ENCODE results near the gene DNAJB7.

DNA sequence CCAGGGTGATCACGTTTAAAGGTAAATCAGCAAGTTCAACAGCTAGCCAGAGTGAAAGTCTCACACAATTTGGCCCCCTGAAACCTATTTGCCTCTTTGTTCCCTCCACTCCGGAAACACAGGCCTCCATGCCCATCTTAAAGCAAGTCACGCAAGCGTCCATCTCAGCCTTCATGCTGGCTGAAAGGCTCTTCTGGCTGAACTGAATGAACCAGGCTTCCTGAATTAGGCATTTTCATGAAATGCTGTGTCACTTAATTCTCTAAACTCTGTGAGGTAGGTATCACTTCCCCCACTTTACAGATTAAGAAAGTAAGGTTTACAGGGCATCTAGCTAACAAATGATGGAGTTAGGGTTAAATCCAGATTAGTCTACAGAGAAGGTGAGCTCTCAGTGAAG is 44.2 kb downstream of the DNAJB7 start:
- TF ChIP-seq, protein P1, sequence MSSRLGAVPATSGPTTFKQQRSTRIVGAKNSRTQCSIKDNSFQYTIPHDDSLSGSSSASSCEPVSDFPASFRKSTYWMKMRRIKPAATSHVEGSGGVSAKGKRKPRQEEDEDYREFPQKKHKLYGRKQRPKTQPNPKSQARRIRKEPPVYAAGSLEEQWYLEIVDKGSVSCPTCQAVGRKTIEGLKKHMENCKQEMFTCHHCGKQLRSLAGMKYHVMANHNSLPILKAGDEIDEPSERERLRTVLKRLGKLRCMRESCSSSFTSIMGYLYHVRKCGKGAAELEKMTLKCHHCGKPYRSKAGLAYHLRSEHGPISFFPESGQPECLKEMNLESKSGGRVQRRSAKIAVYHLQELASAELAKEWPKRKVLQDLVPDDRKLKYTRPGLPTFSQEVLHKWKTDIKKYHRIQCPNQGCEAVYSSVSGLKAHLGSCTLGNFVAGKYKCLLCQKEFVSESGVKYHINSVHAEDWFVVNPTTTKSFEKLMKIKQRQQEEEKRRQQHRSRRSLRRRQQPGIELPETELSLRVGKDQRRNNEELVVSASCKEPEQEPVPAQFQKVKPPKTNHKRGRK (CRISPR knock-in tag; IDR thresholded peaks at IDR 0.05; ENCODE audit: borderline replicate concordance), result no peak
- TF ChIP-seq, protein P2, sequence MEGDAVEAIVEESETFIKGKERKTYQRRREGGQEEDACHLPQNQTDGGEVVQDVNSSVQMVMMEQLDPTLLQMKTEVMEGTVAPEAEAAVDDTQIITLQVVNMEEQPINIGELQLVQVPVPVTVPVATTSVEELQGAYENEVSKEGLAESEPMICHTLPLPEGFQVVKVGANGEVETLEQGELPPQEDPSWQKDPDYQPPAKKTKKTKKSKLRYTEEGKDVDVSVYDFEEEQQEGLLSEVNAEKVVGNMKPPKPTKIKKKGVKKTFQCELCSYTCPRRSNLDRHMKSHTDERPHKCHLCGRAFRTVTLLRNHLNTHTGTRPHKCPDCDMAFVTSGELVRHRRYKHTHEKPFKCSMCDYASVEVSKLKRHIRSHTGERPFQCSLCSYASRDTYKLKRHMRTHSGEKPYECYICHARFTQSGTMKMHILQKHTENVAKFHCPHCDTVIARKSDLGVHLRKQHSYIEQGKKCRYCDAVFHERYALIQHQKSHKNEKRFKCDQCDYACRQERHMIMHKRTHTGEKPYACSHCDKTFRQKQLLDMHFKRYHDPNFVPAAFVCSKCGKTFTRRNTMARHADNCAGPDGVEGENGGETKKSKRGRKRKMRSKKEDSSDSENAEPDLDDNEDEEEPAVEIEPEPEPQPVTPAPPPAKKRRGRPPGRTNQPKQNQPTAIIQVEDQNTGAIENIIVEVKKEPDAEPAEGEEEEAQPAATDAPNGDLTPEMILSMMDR (IDR thresholded peaks at IDR 0.05), result no peak
- TF ChIP-seq, protein P3, sequence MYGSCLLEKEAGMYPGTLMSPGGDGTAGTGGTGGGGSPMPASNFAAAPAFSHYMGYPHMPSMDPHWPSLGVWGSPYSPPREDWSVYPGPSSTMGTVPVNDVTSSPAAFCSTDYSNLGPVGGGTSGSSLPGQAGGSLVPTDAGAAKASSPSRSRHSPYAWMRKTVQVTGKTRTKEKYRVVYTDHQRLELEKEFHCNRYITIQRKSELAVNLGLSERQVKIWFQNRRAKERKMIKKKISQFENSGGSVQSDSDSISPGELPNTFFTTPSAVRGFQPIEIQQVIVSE (CRISPR knock-in tag; IDR thresholded peaks at IDR 0.05; ENCODE audit: borderline replicate concordance), result no peak
- TF ChIP-seq, protein P4, sequence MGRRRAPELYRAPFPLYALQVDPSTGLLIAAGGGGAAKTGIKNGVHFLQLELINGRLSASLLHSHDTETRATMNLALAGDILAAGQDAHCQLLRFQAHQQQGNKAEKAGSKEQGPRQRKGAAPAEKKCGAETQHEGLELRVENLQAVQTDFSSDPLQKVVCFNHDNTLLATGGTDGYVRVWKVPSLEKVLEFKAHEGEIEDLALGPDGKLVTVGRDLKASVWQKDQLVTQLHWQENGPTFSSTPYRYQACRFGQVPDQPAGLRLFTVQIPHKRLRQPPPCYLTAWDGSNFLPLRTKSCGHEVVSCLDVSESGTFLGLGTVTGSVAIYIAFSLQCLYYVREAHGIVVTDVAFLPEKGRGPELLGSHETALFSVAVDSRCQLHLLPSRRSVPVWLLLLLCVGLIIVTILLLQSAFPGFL (CRISPR knock-in tag; IDR thresholded peaks at IDR 0.05; ENCODE audit: borderline replicate concordance), result no peak
- TF ChIP-seq GABPB1 (CRISPR knock-in tag; IDR thresholded peaks at IDR 0.05) (no peak), SP1 (CRISPR knock-in tag; conservative IDR thresholded peaks at IDR 0.05) (no peak), RELA (CRISPR knock-in tag; IDR thresholded peaks at IDR 0.05; ENCODE audit: borderline replicate concordance) (no peak)
- TF ChIP-seq, protein P5, sequence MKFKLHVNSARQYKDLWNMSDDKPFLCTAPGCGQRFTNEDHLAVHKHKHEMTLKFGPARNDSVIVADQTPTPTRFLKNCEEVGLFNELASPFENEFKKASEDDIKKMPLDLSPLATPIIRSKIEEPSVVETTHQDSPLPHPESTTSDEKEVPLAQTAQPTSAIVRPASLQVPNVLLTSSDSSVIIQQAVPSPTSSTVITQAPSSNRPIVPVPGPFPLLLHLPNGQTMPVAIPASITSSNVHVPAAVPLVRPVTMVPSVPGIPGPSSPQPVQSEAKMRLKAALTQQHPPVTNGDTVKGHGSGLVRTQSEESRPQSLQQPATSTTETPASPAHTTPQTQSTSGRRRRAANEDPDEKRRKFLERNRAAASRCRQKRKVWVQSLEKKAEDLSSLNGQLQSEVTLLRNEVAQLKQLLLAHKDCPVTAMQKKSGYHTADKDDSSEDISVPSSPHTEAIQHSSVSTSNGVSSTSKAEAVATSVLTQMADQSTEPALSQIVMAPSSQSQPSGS (CRISPR knock-in tag; IDR thresholded peaks at IDR 0.05; ENCODE audit: borderline replicate concordance, low read depth), result no peak
- TF ChIP-seq, protein P6, sequence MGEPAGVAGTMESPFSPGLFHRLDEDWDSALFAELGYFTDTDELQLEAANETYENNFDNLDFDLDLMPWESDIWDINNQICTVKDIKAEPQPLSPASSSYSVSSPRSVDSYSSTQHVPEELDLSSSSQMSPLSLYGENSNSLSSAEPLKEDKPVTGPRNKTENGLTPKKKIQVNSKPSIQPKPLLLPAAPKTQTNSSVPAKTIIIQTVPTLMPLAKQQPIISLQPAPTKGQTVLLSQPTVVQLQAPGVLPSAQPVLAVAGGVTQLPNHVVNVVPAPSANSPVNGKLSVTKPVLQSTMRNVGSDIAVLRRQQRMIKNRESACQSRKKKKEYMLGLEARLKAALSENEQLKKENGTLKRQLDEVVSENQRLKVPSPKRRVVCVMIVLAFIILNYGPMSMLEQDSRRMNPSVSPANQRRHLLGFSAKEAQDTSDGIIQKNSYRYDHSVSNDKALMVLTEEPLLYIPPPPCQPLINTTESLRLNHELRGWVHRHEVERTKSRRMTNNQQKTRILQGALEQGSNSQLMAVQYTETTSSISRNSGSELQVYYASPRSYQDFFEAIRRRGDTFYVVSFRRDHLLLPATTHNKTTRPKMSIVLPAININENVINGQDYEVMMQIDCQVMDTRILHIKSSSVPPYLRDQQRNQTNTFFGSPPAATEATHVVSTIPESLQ (CRISPR knock-in tag; IDR thresholded peaks at IDR 0.05), result no peak
- TF ChIP-seq, protein P7, sequence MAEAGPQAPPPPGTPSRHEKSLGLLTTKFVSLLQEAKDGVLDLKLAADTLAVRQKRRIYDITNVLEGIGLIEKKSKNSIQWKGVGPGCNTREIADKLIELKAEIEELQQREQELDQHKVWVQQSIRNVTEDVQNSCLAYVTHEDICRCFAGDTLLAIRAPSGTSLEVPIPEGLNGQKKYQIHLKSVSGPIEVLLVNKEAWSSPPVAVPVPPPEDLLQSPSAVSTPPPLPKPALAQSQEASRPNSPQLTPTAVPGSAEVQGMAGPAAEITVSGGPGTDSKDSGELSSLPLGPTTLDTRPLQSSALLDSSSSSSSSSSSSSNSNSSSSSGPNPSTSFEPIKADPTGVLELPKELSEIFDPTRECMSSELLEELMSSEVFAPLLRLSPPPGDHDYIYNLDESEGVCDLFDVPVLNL (CRISPR knock-in tag; IDR thresholded peaks at IDR 0.05; ENCODE audit: borderline replicate concordance, low read depth), result no peak
- TF ChIP-seq, protein P8, sequence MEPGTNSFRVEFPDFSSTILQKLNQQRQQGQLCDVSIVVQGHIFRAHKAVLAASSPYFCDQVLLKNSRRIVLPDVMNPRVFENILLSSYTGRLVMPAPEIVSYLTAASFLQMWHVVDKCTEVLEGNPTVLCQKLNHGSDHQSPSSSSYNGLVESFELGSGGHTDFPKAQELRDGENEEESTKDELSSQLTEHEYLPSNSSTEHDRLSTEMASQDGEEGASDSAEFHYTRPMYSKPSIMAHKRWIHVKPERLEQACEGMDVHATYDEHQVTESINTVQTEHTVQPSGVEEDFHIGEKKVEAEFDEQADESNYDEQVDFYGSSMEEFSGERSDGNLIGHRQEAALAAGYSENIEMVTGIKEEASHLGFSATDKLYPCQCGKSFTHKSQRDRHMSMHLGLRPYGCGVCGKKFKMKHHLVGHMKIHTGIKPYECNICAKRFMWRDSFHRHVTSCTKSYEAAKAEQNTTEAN (CRISPR knock-in tag; IDR thresholded peaks at IDR 0.05), result no peak
